RWPE1 (cell line): Measurements from ENCODE around the gene AKR1D1.

Experiments
- CTCF ChIA-PET: fragments of 350-600 bp; sonication (Branson Sonifier 250); formaldehyde crosslinking; extraction: SDS; loops from one replicate; lab custom pipeline; 2021; lab: Yijun Ruan, JAX
- POLR2A ChIA-PET: fragments of 400-600 bp; formaldehyde crosslinking; extraction: SDS; loops from one replicate; lab custom pipeline; 2020; ENCODE audit warnings: antibody characterized with exemption; ENCODE audit not compliant: low non-redundant PET; lab: Yijun Ruan, JAX
- DNase-seq: peaks from one replicate; pipeline ENCODE4 v3.0.0; 2012; ENCODE audit warnings: low spot score
- H3K27ac ChIP-seq: fragments of 450-650 bp; 2 replicates; pipeline ENCODE4 v1.5.1; 2017
- CTCF ChIP-seq: fragments of 450-650 bp; conservative IDR thresholded peaks from 2 replicates; pipeline ENCODE4 v1.5.1; 2017; ENCODE audit warnings: low read depth, mild to moderate bottlenecking

AKR1D1 gene

GRCh38 chr7:138076196-138076595 is at the start of gene AKR1D1:
Gene AKR1D1, plus strand, starts transcription at chr7:138076459. Its CDS starts 60 bp downstream, at chr7:138076519.
- no peak for DNase-seq
- POLR2A ChIA-PET, result no interaction called here
- no peak within 1 kb of the TSS for H3K27ac ChIP-seq
- TF ChIP-seq CTCF, result no peak
- CTCF ChIA-PET, result no interaction called here

- no peak for TF ChIP-seq CTCF
- POLR2A ChIA-PET, result no interaction called here
- no peak overlapping the region for H3K27ac ChIP-seq
- CTCF ChIA-PET, result no interaction called here
- DNase-seq, result no peak
Observed at GRCh38 chr7:138027100-138027499, 49.2 kb upstream of the AKR1D1 start.

- POLR2A ChIA-PET, result no interaction called here
- H3K27ac ChIP-seq, result no peak overlapping the region
- CTCF ChIA-PET, result interaction anchor here (1.0 kb wide), 1 partner anchor 11 kb away, joined by 5 read pairs; no protein-coding TSS in a partner anchor
Observed at GRCh38 chr7:138029126-138029525, 47.1 kb upstream of the AKR1D1 start.

GRCh38 chr7:138029941-138030340 is 46.3 kb upstream of the AKR1D1 start:
- ChIA-PET CTCF (no interaction called here), POLR2A (no interaction called here)
- DNase-seq, result no peak
- no peak for TF ChIP-seq CTCF
- no peak overlapping the region for H3K27ac ChIP-seq

More at GRCh38 chr7:138029126-138029525, 47.1 kb upstream of the AKR1D1 start:
- no peak for DNase-seq
- TF ChIP-seq CTCF, result no peak

GRCh38 chr7:138030679-138031351 is 45.4 kb upstream of the AKR1D1 start:
- no peak for TF ChIP-seq CTCF
- H3K27ac ChIP-seq, result no peak overlapping the region
- no peak for DNase-seq
- CTCF ChIA-PET, result no interaction called here
- POLR2A ChIA-PET, result no interaction called here

- DNase-seq, result no peak
- POLR2A ChIA-PET, result no interaction called here
- CTCF ChIA-PET, result interaction anchor here (0.7 kb wide), 1 partner anchor 35 kb away, joined by 3 read pairs; no protein-coding TSS in a partner anchor
- H3K27ac ChIP-seq, result no peak overlapping the region
- TF ChIP-seq CTCF, result no peak
Observed at GRCh38 chr7:138032186-138032585, 44.1 kb upstream of the AKR1D1 start.
